Activated T-cell treated with anti-CD3 and anti-CD28 coated beads, Interleukin-2, amount 50 U/mL, for 4 hours (primary cell): ENCODE measurements around the gene TOMT. TPM values are rescaled to one million over a fixed set of nuclear protein-coding genes. Genes with fewer than 3 reads are reported as not detected.

Experiments used
- ATAC-seq, 2 donors: fragments of 200-7000 bp; cut with Tn5 transposase; one replicate each; pipeline ENCODE4 v1.10.0; 2021
- DNase-seq: peaks from one replicate; pipeline ENCODE4 v3.0.0-alpha.2; 2020
- H3K27me3 Mint-ChIP-seq: one replicate; pipeline ENCODE4 v1.8.0; 2021; ENCODE audit warnings: low read depth, mixed read lengths
- H3K36me3 Mint-ChIP-seq: one replicate; pipeline ENCODE4 v1.8.0; 2022; ENCODE audit warnings: mixed read lengths; ENCODE audit not compliant: insufficient read depth
- H3K4me1 Mint-ChIP-seq: one replicate; pipeline ENCODE4 v1.8.0; 2021; ENCODE audit warnings: low read depth, mixed read lengths
- H3K4me3 Mint-ChIP-seq: one replicate; pipeline ENCODE4 v1.8.0; 2021; ENCODE audit warnings: mild to moderate bottlenecking, moderate library complexity, mixed read lengths
- H3K9me3 Mint-ChIP-seq: one replicate; pipeline ENCODE4 v1.8.0; 2021; ENCODE audit warnings: mixed read lengths
- total RNA-seq, 3 donors: library from RNA; stranded (reverse); gene quantifications; one replicate each; pipeline ENCODE4 v1.2.1, GENCODE V29; 2021

Gene TOMT
- total RNA-seq, 3 donors from 2014 or later = not detected

DNA sequence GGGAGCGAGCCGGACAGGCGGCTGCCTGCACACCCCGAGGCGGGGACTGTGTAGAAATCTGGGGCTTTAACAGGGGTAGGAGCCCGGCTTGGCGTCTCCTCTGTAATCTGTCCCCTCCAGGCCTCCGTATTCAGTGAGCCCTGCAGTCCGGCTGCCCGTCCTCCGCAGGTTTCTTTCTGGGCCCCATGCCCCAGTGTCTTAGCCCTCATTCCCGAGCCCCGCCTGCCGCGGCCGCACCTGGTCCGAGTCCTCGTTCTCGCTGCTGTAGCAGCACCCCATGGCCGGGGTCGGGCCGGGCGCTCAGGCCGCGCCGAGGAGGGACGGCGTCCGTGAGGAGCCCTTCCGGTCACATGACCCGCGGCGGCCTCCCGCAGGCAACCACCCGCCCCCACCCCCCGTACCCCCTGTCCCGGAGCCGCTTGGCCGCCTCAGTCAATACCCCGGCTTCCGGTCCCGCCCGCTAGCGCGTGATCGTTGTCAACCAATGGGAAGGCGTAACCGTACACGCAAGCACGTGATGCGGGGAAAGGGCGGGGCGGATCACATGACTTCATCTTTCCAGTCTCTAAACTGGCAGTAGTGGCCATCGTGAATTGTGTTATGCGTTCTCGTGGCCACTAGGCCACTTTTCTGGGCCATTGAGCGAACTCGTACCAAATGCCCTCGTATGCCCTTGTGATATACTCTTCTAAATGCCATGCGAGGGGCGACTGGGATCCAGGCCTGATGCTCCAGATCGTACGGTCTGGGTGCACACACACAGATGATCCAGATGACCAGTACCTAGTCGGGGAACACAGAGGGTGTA lies 2.6 kb upstream of the TOMT start, which contains the start of gene LAMTOR1:
Gene LAMTOR1 (minus strand): TSS at position 352 of the 808 bp plus-strand sequence. CDS start 73 bp downstream, at position 279.
- H3K4me3 Mint-ChIP-seq = peak within 1 kb of the TSS; percentile 90
- peaks cover 14% of the 10 kb centered on the region for H3K36me3 Mint-ChIP-seq
- no peaks in the 10 kb centered on the region for H3K27me3 Mint-ChIP-seq
- ATAC-seq (peak; percentile 98), DNase-seq (peak; percentile 95)
- H3K4me1 Mint-ChIP-seq = peaks cover 43% of the 10 kb centered on the region
- no peaks in the 10 kb centered on the region for H3K9me3 Mint-ChIP-seq

GRCh38 chr11:72103754-72104167 lies 2.0 kb upstream of the TOMT start:
- H3K4me1 Mint-ChIP-seq = peaks cover 43% of the 10 kb centered on the region
- H3K36me3 Mint-ChIP-seq = peaks cover 12% of the 10 kb centered on the region
- no peak for ATAC-seq
- H3K9me3 Mint-ChIP-seq = no peaks in the 10 kb centered on the region
- peak overlapping the region; percentile 90 for H3K4me3 Mint-ChIP-seq
- no peaks in the 10 kb centered on the region for H3K27me3 Mint-ChIP-seq
- DNase-seq = no peak

DNA sequence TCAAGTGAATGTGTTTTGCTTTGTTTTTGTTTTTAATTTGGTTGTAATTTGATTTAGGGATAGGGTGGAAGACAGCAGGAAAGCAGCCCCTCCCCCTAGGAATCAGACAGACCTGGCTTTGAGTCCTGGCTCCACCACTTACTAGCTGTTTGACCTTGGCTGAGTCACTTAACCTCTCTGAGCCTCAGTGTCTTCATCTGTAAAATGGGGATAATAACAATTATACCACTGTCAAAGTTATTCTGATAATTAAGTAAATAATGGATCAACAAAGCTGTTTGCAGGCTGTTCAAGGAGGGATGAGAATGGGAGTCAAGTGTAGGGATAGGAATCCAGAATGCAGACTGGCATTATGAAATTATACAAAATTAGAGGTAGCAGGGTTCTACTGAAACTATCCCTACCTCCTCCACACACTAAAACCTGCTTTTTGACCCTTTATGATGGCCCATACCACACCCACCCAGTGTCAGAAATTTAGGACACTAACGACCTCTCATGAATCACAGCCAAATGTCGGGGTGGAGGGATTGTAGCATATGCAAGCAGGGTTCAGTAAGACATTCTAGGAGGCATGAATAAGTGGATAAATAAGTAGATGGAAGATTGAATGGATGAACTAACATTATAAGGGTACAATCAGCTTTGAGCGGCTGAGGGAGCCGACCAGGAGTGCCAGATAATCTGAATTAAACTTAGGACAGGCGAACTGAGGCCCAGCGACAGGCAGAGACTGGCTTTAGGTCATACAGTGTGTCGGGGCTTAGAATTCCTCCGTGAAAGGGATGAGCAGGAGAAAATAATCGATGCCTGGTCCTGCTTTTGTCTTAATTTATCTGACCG lies 5.8 kb downstream of the TOMT start:
- Mint-ChIP-seq H3K4me1 (peaks cover 25% of the 10 kb centered on the region), H3K36me3 (peaks cover 16% of the 10 kb centered on the region), H3K4me3 (peak overlapping the region; percentile 96), H3K9me3 (no peaks in the 10 kb centered on the region), H3K27me3 (no peaks in the 10 kb centered on the region)
- DNase-seq (no peak), ATAC-seq (no peak)

- Mint-ChIP-seq H3K36me3 (peaks cover 14% of the 10 kb centered on the region), H3K4me3 (peak within 1 kb of the TSS; percentile 96), H3K4me1 (peaks cover 22% of the 10 kb centered on the region), H3K27me3 (no peaks in the 10 kb centered on the region), H3K9me3 (no peaks in the 10 kb centered on the region)
- ATAC-seq (peak; percentile 92 to 94), DNase-seq (peak; percentile 99)
These were observed 6.6 kb downstream of the TOMT start, which contains the start of gene ANAPC15 for GRCh38 chr11:72112143-72112977. ANAPC15 (minus strand) TSS chr11:72112695; CDS start chr11:72111276, 1,419 bp downstream.

DNA sequence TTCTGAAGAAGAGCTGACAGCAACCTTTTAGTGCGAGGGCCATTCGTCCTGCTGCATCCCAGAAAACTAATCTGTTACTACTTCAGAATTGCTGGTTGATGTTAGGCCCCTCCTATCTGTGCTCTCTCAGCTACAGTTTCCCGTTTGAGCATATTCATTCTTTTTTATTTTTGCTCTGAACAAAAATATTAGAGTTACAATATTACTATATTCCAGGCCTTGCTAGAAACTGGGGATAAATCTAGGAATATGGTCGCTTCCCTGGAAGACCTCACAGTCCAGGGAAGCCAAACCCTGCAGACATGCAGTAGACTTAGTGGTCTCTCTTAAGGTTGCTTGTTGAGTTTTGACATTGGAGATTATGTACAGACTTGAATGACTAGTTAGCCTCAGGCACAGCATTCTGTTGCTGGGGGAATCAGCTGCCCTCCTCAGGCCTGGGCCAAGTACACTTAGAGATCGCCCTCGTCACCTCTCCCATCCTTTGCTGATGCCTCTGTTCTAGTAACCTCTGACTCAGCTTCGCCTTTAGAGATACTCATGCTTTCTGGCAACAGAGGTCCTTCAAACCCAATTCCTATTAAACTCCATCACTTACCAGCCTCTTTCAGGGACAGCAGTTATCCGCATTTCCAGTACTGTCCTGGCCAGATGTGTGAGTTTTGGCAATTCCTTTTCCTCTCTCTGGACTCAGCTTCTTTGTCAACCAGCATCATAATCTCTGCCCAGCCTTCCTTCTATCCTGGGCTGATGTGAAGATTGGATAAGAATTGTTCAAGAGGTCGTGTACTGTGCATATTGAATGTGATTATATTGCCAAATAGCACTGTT lies 7.5 kb downstream of the TOMT start:
- H3K4me1 Mint-ChIP-seq = peaks cover 21% of the 10 kb centered on the region

DNA sequence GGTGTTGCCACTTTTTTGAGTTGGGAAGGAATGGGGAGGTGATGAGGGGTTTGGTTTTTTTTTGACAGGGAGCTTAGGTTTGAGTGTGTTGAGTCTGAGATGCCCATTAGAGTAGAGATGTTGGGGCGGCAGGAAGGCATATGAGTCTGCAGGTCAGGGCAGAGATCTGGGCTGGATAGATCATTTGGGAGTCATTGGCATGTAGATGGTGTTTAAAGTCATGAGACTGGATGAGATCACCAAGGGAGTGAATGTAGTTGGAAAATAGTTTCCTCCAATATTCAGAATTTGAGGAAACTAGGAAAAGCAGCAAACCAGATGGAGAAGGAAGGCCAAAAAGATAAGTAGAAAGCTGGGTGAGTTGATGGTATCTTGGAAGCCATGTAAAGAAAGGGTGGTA lies 8.8 kb downstream of the TOMT start:
- Mint-ChIP-seq H3K4me1 (peaks cover 21% of the 10 kb centered on the region), H3K36me3 (peaks cover 6% of the 10 kb centered on the region), H3K27me3 (peaks cover 2% of the 10 kb centered on the region), H3K9me3 (no peaks in the 10 kb centered on the region), H3K4me3 (no peak overlapping the region)
- DNase-seq (no peak), ATAC-seq (no peak)

More for the DNA sequence above, 7.5 kb downstream of the TOMT start:
- H3K36me3 Mint-ChIP-seq = peaks cover 6% of the 10 kb centered on the region
- ATAC-seq = no peak
- peaks cover 2% of the 10 kb centered on the region for H3K27me3 Mint-ChIP-seq
- no peaks in the 10 kb centered on the region for H3K9me3 Mint-ChIP-seq
- DNase-seq = no peak
- H3K4me3 Mint-ChIP-seq = peak overlapping the region; percentile 96

DNA sequence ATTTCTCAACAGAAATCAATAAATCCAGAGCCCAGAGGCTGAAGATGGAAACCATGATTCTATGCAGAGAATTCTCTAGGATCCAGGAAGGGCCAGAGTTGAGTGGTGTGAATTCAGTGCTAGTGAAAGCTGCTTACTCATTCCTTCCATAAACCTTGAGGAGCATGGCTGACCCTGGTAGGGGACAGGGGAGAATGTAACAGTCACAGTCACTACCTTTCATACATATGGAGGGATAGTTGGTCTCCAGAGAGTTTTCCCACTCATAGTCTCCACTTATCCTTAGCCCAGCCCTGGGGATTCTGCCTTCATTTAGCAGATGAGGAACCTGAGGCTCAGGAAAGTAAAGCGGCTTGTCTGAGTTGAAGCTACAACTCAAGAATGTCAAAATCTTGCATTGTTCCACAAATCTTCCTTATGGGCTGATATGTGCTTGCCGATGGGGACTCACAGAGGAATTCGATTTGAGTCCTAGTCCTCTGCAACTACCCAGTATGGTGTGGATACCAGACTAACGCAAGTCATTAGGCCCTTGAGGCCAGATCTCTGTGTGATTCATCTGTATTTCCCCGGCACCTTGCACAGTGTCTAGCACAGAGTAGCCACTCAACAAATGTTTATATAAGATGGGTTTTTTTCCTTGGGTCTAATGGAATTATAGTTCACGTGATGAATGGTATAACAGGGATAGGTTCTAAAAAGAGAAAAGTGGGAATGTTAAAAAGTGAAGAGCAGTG lies 10.5 kb downstream of the TOMT start:
- no peak for ATAC-seq
- no peaks in the 10 kb centered on the region for H3K36me3 Mint-ChIP-seq
- H3K9me3 Mint-ChIP-seq = no peaks in the 10 kb centered on the region
- peaks cover 18% of the 10 kb centered on the region for H3K4me1 Mint-ChIP-seq
- H3K4me3 Mint-ChIP-seq = no peak overlapping the region
- DNase-seq = no peak
- H3K27me3 Mint-ChIP-seq = peaks cover 2% of the 10 kb centered on the region

- Mint-ChIP-seq H3K4me3 (no peak overlapping the region), H3K27me3 (peaks cover 8% of the 10 kb centered on the region), H3K4me1 (no peaks in the 10 kb centered on the region), H3K36me3 (no peaks in the 10 kb centered on the region), H3K9me3 (no peaks in the 10 kb centered on the region)
- no peak for ATAC-seq
- DNase-seq = no peak
These were observed 13.5 kb downstream of the TOMT start for GRCh38 chr11:72119198-72119597.

- no peak overlapping the region for H3K4me3 Mint-ChIP-seq
- DNase-seq (no peak), ATAC-seq (no peak)
- H3K27me3 Mint-ChIP-seq = peaks cover 8% of the 10 kb centered on the region
- no peaks in the 10 kb centered on the region for H3K36me3 Mint-ChIP-seq
- H3K4me1 Mint-ChIP-seq = no peaks in the 10 kb centered on the region
- no peaks in the 10 kb centered on the region for H3K9me3 Mint-ChIP-seq
These were observed 15.2 kb downstream of the TOMT start for GRCh38 chr11:72120930-72121329.

DNA sequence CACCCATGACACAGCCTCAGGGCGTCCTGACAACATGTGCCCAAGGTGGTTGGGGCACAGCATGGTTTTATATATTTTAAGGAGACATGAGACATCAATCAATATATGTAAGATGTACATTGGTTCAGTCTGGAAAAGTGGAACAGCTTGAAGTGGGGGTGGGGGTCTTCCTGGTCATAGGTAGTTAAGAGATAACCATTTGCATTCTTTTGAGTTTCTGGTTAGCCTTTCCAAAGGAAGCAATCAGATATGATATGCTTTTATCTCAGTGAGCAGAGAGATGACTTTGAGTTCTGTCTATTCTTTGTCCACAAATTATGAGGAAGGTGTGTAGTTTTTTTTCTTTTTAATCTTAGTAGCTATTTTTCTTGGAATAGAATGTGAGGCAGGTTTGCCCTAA lies 16.9 kb downstream of the TOMT start:
- Mint-ChIP-seq H3K4me1 (no peaks in the 10 kb centered on the region), H3K9me3 (no peaks in the 10 kb centered on the region), H3K27me3 (peaks cover 7% of the 10 kb centered on the region), H3K36me3 (no peaks in the 10 kb centered on the region), H3K4me3 (no peak overlapping the region)
- ATAC-seq (no peak), DNase-seq (no peak)

DNA sequence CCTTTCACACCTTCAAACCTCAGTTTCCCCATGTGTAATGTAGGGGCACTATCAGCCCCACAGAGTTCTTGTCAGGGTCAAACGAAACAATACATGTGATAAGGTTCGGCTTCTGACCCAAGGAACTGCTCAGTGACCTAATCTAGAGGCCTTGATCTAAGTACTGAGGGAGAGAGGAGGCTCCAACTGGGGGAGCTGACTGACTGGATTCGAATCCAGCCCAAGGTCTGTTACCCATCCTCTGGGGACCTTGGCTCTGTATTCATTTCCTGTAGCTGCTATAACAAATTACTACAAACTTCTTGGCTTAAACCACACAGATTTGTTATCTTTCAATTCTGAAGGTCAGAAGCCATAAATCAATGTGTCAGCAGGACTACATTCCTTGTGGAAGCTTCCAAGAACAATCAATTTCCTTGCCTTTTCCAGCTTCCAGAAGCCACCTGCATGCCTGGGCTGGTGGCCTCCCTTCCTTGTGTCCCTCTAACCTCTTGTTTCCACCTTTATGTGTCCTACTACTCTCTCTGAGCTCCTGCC lies 17.5 kb downstream of the TOMT start:
- Mint-ChIP-seq H3K36me3 (no peaks in the 10 kb centered on the region), H3K27me3 (peaks cover 6% of the 10 kb centered on the region), H3K9me3 (peaks cover 4% of the 10 kb centered on the region), H3K4me1 (no peaks in the 10 kb centered on the region), H3K4me3 (no peak overlapping the region)
- no peak for ATAC-seq
- DNase-seq = no peak

- H3K4me1 Mint-ChIP-seq = no peaks in the 10 kb centered on the region
- ATAC-seq (no peak), DNase-seq (no peak)
- no peak overlapping the region for H3K4me3 Mint-ChIP-seq
- peaks cover 13% of the 10 kb centered on the region for H3K9me3 Mint-ChIP-seq
- peaks cover 4% of the 10 kb centered on the region for H3K36me3 Mint-ChIP-seq
- peaks cover 6% of the 10 kb centered on the region for H3K27me3 Mint-ChIP-seq
These were observed 18.3 kb downstream of the TOMT start for GRCh38 chr11:72124046-72124445.
